22Rv1 (cell line): ENCODE results near the gene TSC22D1.

Experiments
- H3K27ac ChIP-seq: fragments of 450-650 bp; 2 replicates; pipeline ENCODE4 v1.5.1; 2017
- ZFX ChIP-seq: fragments of 450-650 bp; IDR thresholded peaks from 2 replicates; pipeline ENCODE4 v1.6.1; 2017; ENCODE audit warnings: antibody characterized with exemption, borderline replicate concordance
- TF ChIP-seq, protein P1 (sequence below): fragments of 450-650 bp; IDR thresholded peaks from 2 replicates; pipeline ENCODE4 v1.5.1; 2017; ENCODE audit warnings: mild to moderate bottlenecking

The TSC22D1 gene

DNA sequence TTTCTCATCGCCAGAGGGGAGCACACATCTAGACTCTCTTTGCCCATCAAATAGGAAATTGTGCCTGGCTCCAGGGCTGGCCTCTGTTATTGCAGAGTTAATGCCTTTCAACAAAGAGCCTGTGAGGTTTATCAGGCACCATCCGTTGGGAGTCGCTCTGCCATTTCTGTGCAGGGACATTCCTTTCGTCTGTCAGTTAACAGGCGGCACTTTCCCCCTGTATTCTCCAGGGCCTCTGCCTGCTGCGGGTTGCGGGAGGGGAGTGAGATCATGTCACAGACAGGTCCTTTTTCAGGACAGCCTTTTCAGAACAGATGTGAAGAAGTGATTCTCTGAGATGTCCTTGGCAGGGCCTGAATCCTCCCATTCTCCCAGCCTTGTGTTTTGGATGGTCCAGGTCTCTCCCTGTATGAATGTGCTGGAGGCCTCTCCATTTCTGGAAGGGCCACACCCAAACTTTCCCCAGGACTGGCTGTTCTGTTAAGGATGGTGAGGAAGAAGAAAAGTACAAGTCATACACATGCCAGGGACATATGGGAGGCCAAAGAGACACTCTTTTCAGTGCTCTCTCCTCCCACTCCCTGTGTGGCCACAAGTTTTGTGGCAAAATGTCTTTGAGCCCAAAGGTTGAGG lies 187.6 kb downstream of the TSC22D1 start:
- H3K27ac ChIP-seq: no peak overlapping the region
- TF ChIP-seq, protein P1, sequence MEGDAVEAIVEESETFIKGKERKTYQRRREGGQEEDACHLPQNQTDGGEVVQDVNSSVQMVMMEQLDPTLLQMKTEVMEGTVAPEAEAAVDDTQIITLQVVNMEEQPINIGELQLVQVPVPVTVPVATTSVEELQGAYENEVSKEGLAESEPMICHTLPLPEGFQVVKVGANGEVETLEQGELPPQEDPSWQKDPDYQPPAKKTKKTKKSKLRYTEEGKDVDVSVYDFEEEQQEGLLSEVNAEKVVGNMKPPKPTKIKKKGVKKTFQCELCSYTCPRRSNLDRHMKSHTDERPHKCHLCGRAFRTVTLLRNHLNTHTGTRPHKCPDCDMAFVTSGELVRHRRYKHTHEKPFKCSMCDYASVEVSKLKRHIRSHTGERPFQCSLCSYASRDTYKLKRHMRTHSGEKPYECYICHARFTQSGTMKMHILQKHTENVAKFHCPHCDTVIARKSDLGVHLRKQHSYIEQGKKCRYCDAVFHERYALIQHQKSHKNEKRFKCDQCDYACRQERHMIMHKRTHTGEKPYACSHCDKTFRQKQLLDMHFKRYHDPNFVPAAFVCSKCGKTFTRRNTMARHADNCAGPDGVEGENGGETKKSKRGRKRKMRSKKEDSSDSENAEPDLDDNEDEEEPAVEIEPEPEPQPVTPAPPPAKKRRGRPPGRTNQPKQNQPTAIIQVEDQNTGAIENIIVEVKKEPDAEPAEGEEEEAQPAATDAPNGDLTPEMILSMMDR: no peak
- TF ChIP-seq ZFX: no peak

GRCh38 chr13:44386913-44387556 lies 189.1 kb downstream of the TSC22D1 start:
- H3K27ac ChIP-seq: no peak overlapping the region
- no peak for TF ChIP-seq ZFX
- TF ChIP-seq, protein P1: no peak

DNA sequence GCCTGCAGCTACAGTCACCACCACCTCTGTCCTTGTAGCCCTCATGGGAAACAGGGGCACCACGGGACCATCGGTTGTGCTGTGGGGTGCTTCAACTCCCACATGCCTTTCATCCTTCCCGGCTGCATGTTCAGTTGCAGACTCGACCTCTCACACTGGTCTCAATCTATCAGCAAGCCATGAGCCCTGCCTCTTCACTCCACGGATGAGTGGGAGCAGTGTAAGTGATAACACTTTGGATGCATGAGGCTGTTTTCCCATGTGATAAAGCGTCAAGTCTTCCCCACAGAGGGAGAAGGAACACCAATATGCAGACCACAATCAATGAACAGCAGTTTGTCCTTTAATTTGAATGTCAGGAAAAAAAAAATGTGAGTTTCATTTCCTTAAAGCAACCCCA lies 190.3 kb downstream of the TSC22D1 start:
- no peak for TF ChIP-seq ZFX
- TF ChIP-seq, protein P1: no peak
- H3K27ac ChIP-seq: no peak overlapping the region

DNA sequence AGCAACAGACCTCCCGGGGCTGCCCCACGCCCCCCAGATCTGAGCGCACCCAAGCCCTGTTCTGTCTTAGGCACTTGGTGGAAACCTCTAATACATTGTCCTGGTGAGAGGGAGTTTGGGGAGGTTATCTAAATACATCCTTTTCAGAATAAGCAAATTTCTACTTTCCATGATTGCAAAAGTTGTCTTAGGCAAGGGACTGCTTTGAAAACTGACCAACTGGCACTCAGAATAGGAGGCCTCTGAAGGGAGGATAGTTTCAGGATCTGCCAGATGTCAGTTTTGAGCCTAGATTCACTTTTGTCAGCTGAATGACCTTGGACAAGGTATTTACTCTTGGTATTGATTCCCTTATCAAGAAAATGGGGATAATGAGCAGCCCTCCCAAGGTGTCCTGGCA lies 190.7 kb downstream of the TSC22D1 start:
- H3K27ac ChIP-seq: no peak overlapping the region
- no peak for TF ChIP-seq ZFX
- TF ChIP-seq, protein P1: no peak

DNA sequence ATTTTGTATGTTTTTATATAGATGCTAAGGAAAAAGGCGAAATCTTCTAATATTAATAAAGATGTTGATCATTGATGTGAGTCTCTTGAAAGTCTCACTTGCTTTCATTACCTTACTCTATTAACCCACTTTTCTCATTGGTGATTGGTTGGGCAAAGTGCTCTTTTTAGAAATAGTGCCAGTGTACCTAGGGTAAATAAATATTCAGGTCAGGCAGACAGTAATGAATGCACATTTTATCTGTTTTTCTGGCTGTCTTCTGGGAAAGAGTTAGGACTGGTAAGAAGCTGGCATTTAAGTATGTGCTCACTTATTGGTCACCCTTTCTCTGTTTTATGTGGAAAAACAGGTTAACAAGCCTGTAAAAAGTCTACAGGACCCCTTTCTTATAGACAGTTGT lies 191.4 kb downstream of the TSC22D1 start:
- TF ChIP-seq ZFX: no peak
- TF ChIP-seq, protein P1: no peak
- no peak overlapping the region for H3K27ac ChIP-seq

DNA sequence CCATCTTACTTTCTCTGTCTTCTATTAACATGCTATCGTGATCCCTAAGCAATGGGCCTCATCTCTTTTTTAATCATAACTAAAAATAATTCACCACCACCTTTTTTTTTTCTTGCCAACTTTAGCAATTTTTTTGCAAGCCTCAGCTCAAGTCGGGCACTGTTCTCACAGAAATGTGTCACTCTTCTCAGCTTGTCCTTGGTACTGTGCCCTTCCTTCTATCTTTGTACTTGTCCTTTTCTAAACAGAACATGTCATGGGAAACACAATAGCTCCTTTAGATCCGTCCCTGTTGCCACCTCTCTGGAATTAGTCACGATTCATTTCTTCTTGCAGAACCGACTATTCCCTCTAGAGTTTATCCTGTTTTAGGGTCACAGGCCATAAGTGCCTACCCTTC lies 192.2 kb downstream of the TSC22D1 start:
- no peak overlapping the region for H3K27ac ChIP-seq
- TF ChIP-seq, protein P1: no peak
- no peak for TF ChIP-seq ZFX

- no peak for TF ChIP-seq ZFX
- TF ChIP-seq, protein P1: no peak
- no peak overlapping the region for H3K27ac ChIP-seq
Observed at GRCh38 chr13:44382635-44383145, 193.4 kb downstream of the TSC22D1 start.
